Umbilical cord (tissue), 2 donors: ENCODE data around the gene APBA2. TPM values are rescaled to one million over a fixed set of nuclear protein-coding genes. Genes with fewer than 3 reads are reported as not detected.
"Not testable (repeated sequence)": the region's sequence is repeated elsewhere in the genome, so short reads cannot be mapped to it uniquely, and the experiment has no call there.

Experiments used
- DNase-seq: peaks from one replicate; pipeline ENCODE4 v3.0.0-alpha.2; 2015; ENCODE audit warnings: low spot score
- total RNA-seq: library from RNA; depleted of rRNA; stranded (reverse); fragments of >200 nt; gene quantifications from one replicate; pipeline ENCODE4 v1.2.3, GENCODE V29; 2014; ENCODE audit warnings: low replicate concordance; ENCODE audit not compliant: insufficient read depth

Gene APBA2
- total RNA-seq, 1 donor from 2014 or later, result 5.8 TPM

- no peak for DNase-seq
Measured at GRCh38 chr15:29150515-29151483, 265.0 kb downstream of the APBA2 start.

DNA sequence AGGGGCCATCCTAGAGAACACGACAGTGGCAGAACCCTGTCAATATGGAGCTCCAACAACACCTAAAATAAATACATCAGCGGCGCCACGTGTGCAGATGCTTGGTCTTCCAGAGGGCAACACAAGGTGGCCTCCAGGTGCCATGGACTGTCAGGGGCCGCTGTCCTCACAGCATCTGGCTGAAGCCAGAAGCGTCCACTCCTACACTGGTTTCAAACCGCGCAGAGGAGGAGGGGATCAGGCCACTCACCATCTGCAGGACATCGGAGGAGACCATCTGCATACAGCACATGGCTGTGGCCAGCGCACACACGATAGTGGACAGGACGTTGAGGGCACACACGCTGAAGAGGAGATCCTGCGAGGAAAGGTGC lies 265.7 kb downstream of the APBA2 start:
- DNase-seq, result no peak

DNA sequence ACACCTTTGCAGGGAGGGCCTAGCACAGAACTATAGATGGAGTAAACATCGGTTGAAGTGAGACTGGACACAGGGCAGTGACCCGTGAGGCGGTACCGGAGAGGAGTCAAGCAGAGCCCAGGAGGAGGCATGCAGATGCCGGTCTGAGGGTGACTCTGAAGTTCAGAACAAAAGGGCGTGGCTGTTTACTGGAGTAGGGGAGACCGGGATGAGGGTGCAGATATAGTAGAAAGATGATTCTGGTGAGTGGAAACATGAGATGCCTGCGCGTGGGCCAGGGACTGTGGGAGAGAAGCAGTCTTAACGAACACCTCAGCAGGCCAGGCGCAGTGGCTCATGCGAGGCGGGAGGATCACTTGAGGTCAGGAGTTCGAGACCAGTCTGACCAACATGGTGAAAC lies 270.7 kb downstream of the APBA2 start:
- DNase-seq, result no peak

DNA sequence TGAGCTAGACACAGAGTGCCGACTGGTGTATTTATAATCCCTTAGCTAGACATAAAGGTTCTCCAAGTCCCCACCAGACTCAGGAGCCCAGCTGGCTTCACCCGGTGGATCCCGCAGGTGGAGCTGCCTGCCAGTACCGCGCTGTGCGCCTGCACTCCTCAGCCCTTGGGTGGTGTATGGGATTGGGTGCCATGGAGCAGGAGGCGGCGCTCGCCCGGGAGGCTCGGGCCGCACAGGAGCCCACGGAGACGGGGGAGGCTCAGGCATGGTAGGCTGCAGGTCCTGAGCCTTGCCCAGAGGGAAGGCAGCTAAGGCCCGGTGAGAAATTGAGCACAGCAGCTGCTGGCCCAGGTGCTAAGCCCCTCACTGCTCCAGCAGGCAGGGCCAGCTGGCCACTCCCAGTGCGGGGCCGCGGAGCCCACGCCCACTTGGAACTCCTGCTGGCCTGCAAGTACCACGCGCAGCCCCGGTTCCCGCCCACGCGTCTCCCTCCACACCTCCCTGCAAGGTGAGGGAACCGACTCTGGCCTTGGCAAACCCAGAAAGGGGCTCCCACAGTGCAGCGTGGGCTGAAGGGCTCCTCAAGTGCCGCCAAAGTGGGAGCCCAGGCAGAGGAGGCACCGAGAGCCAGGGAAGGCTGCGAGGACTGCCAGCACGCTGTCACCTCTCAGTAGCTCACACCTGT lies 274.1 kb downstream of the APBA2 start:
- DNase-seq, result no peak

DNA sequence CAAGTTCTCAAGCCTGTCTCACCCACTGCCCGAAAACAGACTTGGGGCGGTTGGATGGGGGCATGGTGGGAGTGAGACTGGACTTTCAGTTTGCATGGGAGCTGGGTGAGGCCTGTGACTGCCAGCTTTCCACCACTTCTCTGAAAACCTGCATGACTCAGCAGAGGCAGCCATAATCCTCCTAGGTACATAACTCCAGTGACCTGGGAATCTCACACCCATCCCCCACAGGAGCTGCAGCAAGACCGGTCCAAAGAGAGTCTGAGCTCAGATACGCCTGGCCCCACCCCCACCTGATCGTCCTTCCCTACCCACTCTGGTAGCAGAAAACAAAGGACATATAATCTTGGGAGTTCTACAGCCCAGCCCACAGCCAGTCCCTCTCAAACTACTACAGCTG lies 276.6 kb downstream of the APBA2 start:
- no peak for DNase-seq

DNA sequence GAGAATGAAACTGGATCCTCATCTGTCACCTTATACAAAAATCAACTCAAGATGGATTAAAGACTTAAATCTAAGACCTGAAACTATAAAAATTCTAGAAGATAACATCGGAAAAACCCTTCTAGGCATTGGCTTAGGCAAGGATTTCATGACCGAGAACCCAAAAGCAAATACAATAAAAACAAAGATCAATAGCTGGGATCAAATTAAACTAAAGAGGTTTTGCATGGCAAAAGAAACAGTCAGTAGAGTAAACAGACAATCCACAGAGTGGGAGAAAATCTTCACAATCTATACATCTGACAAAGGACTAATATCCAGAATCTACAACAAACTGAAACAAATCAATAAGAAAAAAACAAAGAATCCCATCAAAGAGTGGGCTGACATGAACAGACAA lies 281.3 kb downstream of the APBA2 start:
- not testable (repeated sequence) for DNase-seq

Other genes starting within 250 kb of the APBA2 start
- gene GOLGA8M, start 173.6 kb upstream of the APBA2 start, total RNA-seq, result 1.9 TPM
- gene GOLGA6L7, start 37.3 kb upstream of the APBA2 start, total RNA-seq, result not detected